ENCODE measurements around the gene RIPK4. TPM values are rescaled to one million over a fixed set of nuclear protein-coding genes. Genes with fewer than 3 reads are reported as not detected.

RIPK4 gene
- total and polyA plus RNA-seq, 2 donors (not counting 1 experiment from before 2014, with no cell fraction given): not detected

- ATAC-seq (ENCODE audit: low read depth) (no peak), DNase-seq (no peak)
- Mint-ChIP-seq H3K4me3 (no peak overlapping the region), H3K27ac (no peak overlapping the region), H3K4me1 (peaks cover 19% of the 10 kb centered on the region), H3K9me3 (ENCODE audit: insufficient read depth) (no peaks in the 10 kb centered on the region), H3K27me3 (peaks cover 83% of the 10 kb centered on the region)
- WGBS (ENCODE audit: insufficient coverage): 69% methylated on average over 14 of the region's 16 CpGs
- Histone ChIP-seq H3K27ac (ENCODE audit: low read length in 2 of 2) (no peak overlapping the region), H2AFZ (ENCODE audit: insufficient read depth, low read depth, low read length, poor library complexity, severe bottlenecking) (no peak overlapping the region), H4K20me1 (ENCODE audit: control insufficient read depth, insufficient read depth, low read length, poor library complexity, severe bottlenecking) (no peaks in the 10 kb centered on the region), H3K27me3 (replicated peaks in 1 of 4; ENCODE audit: control extremely low read depth in 1 of 4, control insufficient read depth in 3 of 4, insufficient read depth in 4 of 4, low read length in 3 of 4) (peaks cover 0 to 65% (median 24%) of the 10 kb centered on the region in 4 experiments), H3K4me3 (ENCODE audit: control extremely low read depth in 1 of 5, extremely low read depth in 1 of 5, insufficient read depth in 1 of 5, low read depth in 2 of 5, low read length in 4 of 5) (no peak overlapping the region), H3K9me3 (ENCODE audit: control extremely low read depth in 1 of 3, control insufficient read depth in 2 of 3, insufficient read depth in 1 of 3, low read length in 2 of 3) (peaks cover 0 to 4% (median 0%) of the 10 kb centered on the region in 3 donors), H3K9ac (ENCODE audit: low read length) (no peak overlapping the region), H3K79me2 (ENCODE audit: control insufficient read depth, insufficient read depth, low read length) (no peaks in the 10 kb centered on the region), H3K36me3 (replicated peaks in 1 of 2; ENCODE audit: control extremely low read depth in 1 of 2, control insufficient read depth in 1 of 2, extremely low read depth in 1 of 2, insufficient read depth in 2 of 2, low read length in 1 of 2) (no peaks in the 10 kb centered on the region), H3K4me1 (ENCODE audit: control insufficient read depth in 2 of 2, insufficient read depth in 2 of 2, low read length in 2 of 2) (peaks cover 16 to 17% of the 10 kb centered on the region in 2 donors), H3K4me2 (replicated peaks; ENCODE audit: low read depth, low read length, poor library complexity, severe bottlenecking) (no peak overlapping the region)
- intact Hi-C loops (cut with micrococcal nuclease): no loop called here
- CTCF ChIA-PET: no interaction called here
- TF ChIP-seq, protein P1, sequence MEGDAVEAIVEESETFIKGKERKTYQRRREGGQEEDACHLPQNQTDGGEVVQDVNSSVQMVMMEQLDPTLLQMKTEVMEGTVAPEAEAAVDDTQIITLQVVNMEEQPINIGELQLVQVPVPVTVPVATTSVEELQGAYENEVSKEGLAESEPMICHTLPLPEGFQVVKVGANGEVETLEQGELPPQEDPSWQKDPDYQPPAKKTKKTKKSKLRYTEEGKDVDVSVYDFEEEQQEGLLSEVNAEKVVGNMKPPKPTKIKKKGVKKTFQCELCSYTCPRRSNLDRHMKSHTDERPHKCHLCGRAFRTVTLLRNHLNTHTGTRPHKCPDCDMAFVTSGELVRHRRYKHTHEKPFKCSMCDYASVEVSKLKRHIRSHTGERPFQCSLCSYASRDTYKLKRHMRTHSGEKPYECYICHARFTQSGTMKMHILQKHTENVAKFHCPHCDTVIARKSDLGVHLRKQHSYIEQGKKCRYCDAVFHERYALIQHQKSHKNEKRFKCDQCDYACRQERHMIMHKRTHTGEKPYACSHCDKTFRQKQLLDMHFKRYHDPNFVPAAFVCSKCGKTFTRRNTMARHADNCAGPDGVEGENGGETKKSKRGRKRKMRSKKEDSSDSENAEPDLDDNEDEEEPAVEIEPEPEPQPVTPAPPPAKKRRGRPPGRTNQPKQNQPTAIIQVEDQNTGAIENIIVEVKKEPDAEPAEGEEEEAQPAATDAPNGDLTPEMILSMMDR (IDR thresholded peaks at IDR 0.05): no peak
- no peak for TF ChIP-seq EZH2 (IDR thresholded peaks at IDR 0.05; ENCODE audit: borderline replicate concordance, insufficient read depth, low read depth, low read length, poor library complexity, severe bottlenecking)
- POLR2A ChIA-PET: no interaction called here
Observed at GRCh38 chr21:41772351-41773080, 5.7 kb upstream of the RIPK4 start.

- Mint-ChIP-seq H3K4me1 (peaks cover 24% of the 10 kb centered on the region), H3K9me3 (ENCODE audit: insufficient read depth) (no peaks in the 10 kb centered on the region), H3K27me3 (peaks cover 85% of the 10 kb centered on the region), H3K27ac (no peak overlapping the region), H3K4me3 (no peak overlapping the region)
- POLR2A ChIA-PET: no interaction called here
- Histone ChIP-seq H4K20me1 (ENCODE audit: control insufficient read depth, insufficient read depth, low read length, poor library complexity, severe bottlenecking) (no peaks in the 10 kb centered on the region), H3K9me3 (ENCODE audit: control extremely low read depth in 1 of 3, control insufficient read depth in 2 of 3, insufficient read depth in 1 of 3, low read length in 2 of 3) (peaks cover 0 to 13% (median 0%) of the 10 kb centered on the region in 3 donors), H3K4me2 (replicated peaks; ENCODE audit: low read depth, low read length, poor library complexity, severe bottlenecking) (no peak overlapping the region), H3K36me3 (replicated peaks in 1 of 2; ENCODE audit: control extremely low read depth in 1 of 2, control insufficient read depth in 1 of 2, extremely low read depth in 1 of 2, insufficient read depth in 2 of 2, low read length in 1 of 2) (no peaks in the 10 kb centered on the region), H2AFZ (ENCODE audit: insufficient read depth, low read depth, low read length, poor library complexity, severe bottlenecking) (no peak overlapping the region), H3K4me3 (ENCODE audit: control extremely low read depth in 1 of 5, extremely low read depth in 1 of 5, insufficient read depth in 1 of 5, low read depth in 2 of 5, low read length in 4 of 5) (no peak overlapping the region), H3K79me2 (ENCODE audit: control insufficient read depth, insufficient read depth, low read length) (no peaks in the 10 kb centered on the region), H3K27me3 (replicated peaks in 1 of 4; ENCODE audit: control extremely low read depth in 1 of 4, control insufficient read depth in 3 of 4, insufficient read depth in 4 of 4, low read length in 3 of 4) (peaks cover 0 to 68% (median 25%) of the 10 kb centered on the region in 4 experiments), H3K27ac (ENCODE audit: low read length in 2 of 2) (no peak overlapping the region), H3K9ac (ENCODE audit: low read length) (no peak overlapping the region), H3K4me1 (ENCODE audit: control insufficient read depth in 2 of 2, insufficient read depth in 2 of 2, low read length in 2 of 2) (peaks cover 26% of the 10 kb centered on the region in 2 donors)
- CTCF ChIA-PET: interaction anchor here (0.6 kb wide), 1 partner anchor 21 kb away, joined by 3 read pairs; no protein-coding TSS in a partner anchor
- no peak for TF ChIP-seq EZH2 (IDR thresholded peaks at IDR 0.05; ENCODE audit: borderline replicate concordance, insufficient read depth, low read depth, low read length, poor library complexity, severe bottlenecking)
- TF ChIP-seq, protein P1 (IDR thresholded peaks at IDR 0.05): no peak
- intact Hi-C loops (cut with micrococcal nuclease): no loop called here
- ATAC-seq (ENCODE audit: low read depth) (no peak), DNase-seq (no peak)
- 79% methylated on average over 7 of the region's 7 CpGs for WGBS (ENCODE audit: insufficient coverage)
Observed at GRCh38 chr21:41771625-41771945, 4.7 kb upstream of the RIPK4 start.

All from B cell (primary cell).